Fibroblast of lung (primary cell): ENCODE measurements around the gene TIMM50. TPM values are rescaled to one million over a fixed set of nuclear protein-coding genes. Genes with fewer than 3 reads are reported as not detected.

Experiments
- DNase-seq, 2 donors: peaks; one replicate each; pipeline versions ENCODE4 v3.0.0 to v3.0.0-alpha.2; 2010; ENCODE audit warnings: low read depth in 2 of 2
- H2AFZ ChIP-seq: 2 replicates; pipeline ENCODE4 v1.5.1; 2012; ENCODE audit warnings: low read length, control low read depth, inconsistent platforms
- H3K27ac ChIP-seq: 2 replicates; pipeline ENCODE4 v1.5.1; 2011; ENCODE audit warnings: low read length, control low read depth; ENCODE audit not compliant: insufficient read depth
- H3K27me3 ChIP-seq: 2 replicates; pipeline ENCODE4 v1.5.1; 2011; ENCODE audit warnings: mild to moderate bottlenecking, low read length; ENCODE audit not compliant: control insufficient read depth, insufficient read depth
- H3K36me3 ChIP-seq: 2 replicates; pipeline ENCODE4 v1.5.1; 2011; ENCODE audit warnings: low read length; ENCODE audit not compliant: control insufficient read depth, insufficient read depth
- H3K4me1 ChIP-seq: 2 replicates; pipeline ENCODE4 v1.5.1; 2011; ENCODE audit warnings: low read length; ENCODE audit not compliant: control insufficient read depth, insufficient read depth; ENCODE audit errors: extremely low read depth
- H3K4me2 ChIP-seq: 2 replicates; pipeline ENCODE4 v1.5.1; 2011; ENCODE audit warnings: low read length, control low read depth; ENCODE audit not compliant: insufficient read depth; ENCODE audit errors: extremely low read depth
- H3K4me3 ChIP-seq, 4 experiments: fragments of 200-600 bp in 1 of 4; sonication (generic) in 1 of 4; replicated peaks in 1 of 4; 2 replicates each; pipeline ENCODE4 v1.5.1; 2011 to 2016; ENCODE audit warnings: low read length in 4 of 4, low read depth in 3 of 4, mild to moderate bottlenecking in 3 of 4, control low read depth in 2 of 4, inconsistent platforms in 1 of 4, mixed read lengths in 1 of 4; ENCODE audit not compliant: insufficient read depth in 1 of 4; ENCODE audit errors: control extremely low read depth in 1 of 4
- H3K79me2 ChIP-seq: 2 replicates; pipeline ENCODE4 v1.5.1; 2012; ENCODE audit warnings: mild to moderate bottlenecking, low read length, inconsistent platforms; ENCODE audit not compliant: control insufficient read depth, insufficient read depth
- H3K9ac ChIP-seq: 2 replicates; pipeline ENCODE4 v1.5.1; 2011; ENCODE audit warnings: mild to moderate bottlenecking, low read length, control low read depth; ENCODE audit not compliant: insufficient read depth
- H3K9me3 ChIP-seq: 2 replicates; pipeline ENCODE4 v1.5.1; 2012; ENCODE audit warnings: low read depth, low read length; ENCODE audit not compliant: control insufficient read depth, insufficient read depth
- H4K20me1 ChIP-seq: 2 replicates; pipeline ENCODE4 v1.5.1; 2011; ENCODE audit warnings: low read length; ENCODE audit not compliant: control insufficient read depth, insufficient read depth; ENCODE audit errors: extremely low read depth
- CTCF ChIP-seq, 2 donors: IDR thresholded peaks in 1 of 2; conservative IDR thresholded peaks in 1 of 2; 1 replicate in 1 of 2; 2 replicates in 1 of 2; pipeline ENCODE4 v1.5.1; 2011 to 2012; ENCODE audit warnings: low read length in 2 of 2, control low read depth in 1 of 2, inconsistent platforms in 1 of 2, low read depth in 1 of 2, mild to moderate bottlenecking in 1 of 2
- EZH2 ChIP-seq: IDR thresholded peaks from 2 replicates; pipeline ENCODE4 v1.5.1; 2012; ENCODE audit warnings: low read length, control low read depth, mild to moderate bottlenecking; ENCODE audit errors: missing control alignments
- polyA plus RNA-seq, 2 donors: library from polyadenylated mRNA; depleted of rRNA in 1 of 2; stranded (reverse) in 1 of 2; unstranded in 1 of 2; fragments of >200 nt; gene quantifications; 2 replicates each; pipeline ENCODE4 v1.2.1, GENCODE V29; 2011 to 2012; ENCODE audit warnings: missing spikeins in 1 of 2
- total RNA-seq: library from RNA; depleted of rRNA; stranded (reverse); fragments of >200 nt; gene quantifications from 2 replicates; pipeline ENCODE4 v1.2.1, GENCODE V29; 2014

TIMM50 gene
- total and polyA plus RNA-seq, 2 donors (not counting 1 experiment from before 2014, with no cell fraction given): 43.5 to 45.7 TPM

GRCh38 chr19:39502640-39503417 lies 22.2 kb downstream of the TIMM50 start:
- H4K20me1 ChIP-seq: no peaks in the 10 kb centered on the region
- H3K36me3 ChIP-seq: no peaks in the 10 kb centered on the region
- H3K4me1 ChIP-seq: no peaks in the 10 kb centered on the region
- peaks cover 35% of the 10 kb centered on the region for H3K27me3 ChIP-seq
- H3K9me3 ChIP-seq: no peaks in the 10 kb centered on the region
- no peak overlapping the region for H2AFZ ChIP-seq
- DNase-seq: peak; percentile 66 to 69
- no peaks in the 10 kb centered on the region for H3K79me2 ChIP-seq
- H3K27ac ChIP-seq: no peak overlapping the region
- no peak overlapping the region for H3K4me2 ChIP-seq
- H3K9ac ChIP-seq: no peak overlapping the region
- TF ChIP-seq CTCF (conservative IDR thresholded peaks at IDR 0.05 in 1 of 2, IDR thresholded peaks at IDR 0.05 in 1 of 2; ENCODE audit: low read depth in 1 of 2, low read length in 2 of 2): peak; percentile 42 to 53
- no peak for TF ChIP-seq EZH2
- H3K4me3 ChIP-seq: no peak overlapping the region

- Histone ChIP-seq H3K4me1 (no peaks in the 10 kb centered on the region), H3K4me3 (no peak overlapping the region), H3K27me3 (peaks cover 19% of the 10 kb centered on the region), H3K27ac (no peak overlapping the region), H3K4me2 (no peak overlapping the region), H2AFZ (no peak overlapping the region), H4K20me1 (no peaks in the 10 kb centered on the region), H3K36me3 (no peaks in the 10 kb centered on the region), H3K9ac (no peak overlapping the region), H3K9me3 (no peaks in the 10 kb centered on the region), H3K79me2 (no peaks in the 10 kb centered on the region)
- no peak for DNase-seq
- no peak for TF ChIP-seq CTCF (conservative IDR thresholded peaks at IDR 0.05 in 1 of 2, IDR thresholded peaks at IDR 0.05 in 1 of 2; ENCODE audit: low read depth in 1 of 2, low read length in 2 of 2)
- TF ChIP-seq EZH2: no peak
Measured at GRCh38 chr19:39506598-39506943, 25.9 kb downstream of the TIMM50 start.

GRCh38 chr19:39506944-39507714 lies 26.5 kb downstream of the TIMM50 start:
- Histone ChIP-seq H3K27ac (no peak overlapping the region), H3K4me3 (peak overlapping the region; percentile 30 to 52 (median 46)), H3K36me3 (no peaks in the 10 kb centered on the region), H3K9ac (no peak overlapping the region), H2AFZ (peak overlapping the region; percentile 69), H3K4me1 (no peaks in the 10 kb centered on the region), H3K4me2 (peak overlapping the region; percentile 64), H3K27me3 (peaks cover 21% of the 10 kb centered on the region), H3K9me3 (no peaks in the 10 kb centered on the region), H4K20me1 (no peaks in the 10 kb centered on the region), H3K79me2 (no peaks in the 10 kb centered on the region)
- TF ChIP-seq EZH2 (peak; percentile 72), CTCF (conservative IDR thresholded peaks at IDR 0.05 in 1 of 2, IDR thresholded peaks at IDR 0.05 in 1 of 2; ENCODE audit: low read depth in 1 of 2, low read length in 2 of 2) (no peak)
- peak; percentile 44 to 69 for DNase-seq
